GM21529 (cell line): Measurements from ENCODE around the gene SYT1.
A peak's percentile ranks its signal among the peaks of the same experiment; 100 is the strongest.
"Not testable (repeated sequence)": the region's sequence is repeated elsewhere in the genome, so short reads cannot be mapped to it uniquely, and the experiment has no call there.

ENCODE experiments used
- ATAC-seq: cut with Tn5 transposase; IDR thresholded peaks from one replicate; pipeline ENCODE4 v1.9.1; 2021; ENCODE audit not compliant: unreplicated experiment

Gene SYT1

DNA sequence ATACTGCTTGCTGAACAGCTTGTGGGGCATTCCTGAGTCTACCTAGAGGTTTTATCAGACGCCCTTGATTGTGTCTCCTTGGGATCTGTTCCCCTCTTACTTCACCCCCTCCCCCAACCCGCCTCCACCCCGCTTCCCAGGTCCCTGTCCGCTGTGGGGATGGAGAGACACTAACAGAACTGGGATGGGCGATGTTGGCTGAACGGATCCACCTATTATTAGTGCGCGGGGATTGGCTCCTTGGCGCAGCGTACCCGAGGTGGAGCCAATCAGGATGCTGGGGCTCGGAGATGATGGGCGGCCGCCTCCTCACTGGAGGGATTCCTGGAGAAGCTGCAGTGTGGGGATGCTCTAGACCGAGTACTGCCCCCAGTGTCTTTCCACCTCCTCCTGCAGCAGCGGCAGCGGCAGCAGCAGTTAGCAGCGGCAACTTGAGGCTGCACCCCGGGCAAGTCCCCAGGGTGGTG lies at the start of gene SYT1:
SYT1 (plus strand) TSS at position 372 of the 467 bp plus-strand sequence.
- ATAC-seq = peak; percentile 30

DNA sequence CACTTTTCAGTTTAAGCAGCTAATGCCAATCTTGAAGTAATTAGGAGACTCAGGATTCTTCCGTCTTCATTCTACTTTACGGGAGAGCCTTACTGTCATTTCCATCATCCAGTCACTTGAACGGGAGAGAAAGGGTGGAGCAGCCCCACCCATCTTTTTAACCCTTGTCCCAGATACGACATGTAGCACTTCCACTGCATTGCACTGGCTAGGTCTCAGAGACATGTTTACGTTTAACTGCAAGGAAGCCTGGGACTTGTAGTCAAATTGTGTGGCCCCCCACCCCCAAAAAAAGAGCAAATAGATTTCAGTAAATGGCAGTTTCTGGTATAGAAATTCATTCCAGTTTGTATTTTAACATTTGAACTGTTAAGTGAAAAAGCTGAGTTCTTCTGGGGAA lies 46.1 kb upstream of the SYT1 start:
- no peak for ATAC-seq

DNA sequence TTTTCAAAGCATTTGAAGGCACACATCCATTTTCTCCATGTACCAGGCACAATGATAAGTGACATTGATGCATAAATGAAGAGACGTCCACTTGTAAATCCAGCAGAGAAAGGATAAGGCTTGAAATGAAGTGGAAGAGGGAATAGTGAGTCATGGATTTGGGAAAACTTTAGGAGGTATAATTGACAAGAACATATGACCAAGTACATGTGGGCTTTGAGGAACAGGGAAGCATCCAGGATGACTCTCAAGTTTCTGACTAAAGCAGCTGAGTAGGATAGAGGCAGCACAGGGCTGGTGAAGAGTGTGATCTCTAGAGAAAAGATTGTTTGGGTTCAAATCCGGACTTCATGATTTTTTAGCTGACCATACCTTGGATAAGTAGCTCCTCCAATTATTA lies 43.6 kb upstream of the SYT1 start:
- no peak for ATAC-seq

DNA sequence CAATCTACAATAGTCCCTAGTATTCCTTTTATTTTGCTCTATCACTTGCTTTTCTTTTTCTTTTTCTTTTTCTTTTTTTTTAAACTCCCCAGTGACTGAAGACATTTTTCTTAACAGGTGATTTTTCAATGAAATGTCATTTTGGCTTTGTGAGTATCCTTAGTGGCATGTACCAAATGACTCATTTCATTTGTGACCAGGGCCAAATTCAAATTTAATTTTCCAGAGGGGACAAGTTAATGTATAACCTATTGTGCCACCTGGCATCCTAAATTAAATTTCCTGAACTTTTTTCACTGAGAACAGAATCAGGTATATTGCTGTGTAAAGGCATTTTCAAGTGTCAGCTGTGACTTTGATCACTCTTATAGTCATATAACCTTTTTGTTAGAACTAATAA lies 39.7 kb upstream of the SYT1 start:
- no peak for ATAC-seq

DNA sequence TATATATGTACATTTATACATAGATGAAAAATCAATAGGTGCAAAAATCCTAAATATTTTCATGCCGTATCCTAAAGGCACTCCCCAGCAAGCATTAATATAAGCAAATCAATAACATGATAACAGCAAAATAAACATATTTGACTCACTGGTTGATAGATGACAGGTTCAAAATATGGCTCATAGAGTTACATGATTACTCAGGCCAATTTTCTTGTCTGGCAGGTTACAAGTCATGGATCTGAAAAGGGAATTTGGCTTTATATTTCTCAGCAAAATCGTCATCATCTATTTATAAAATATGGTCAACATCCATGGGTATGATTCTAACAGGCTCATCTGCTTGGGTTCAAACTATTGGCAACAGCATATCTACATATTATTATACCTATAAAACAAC lies 34.9 kb upstream of the SYT1 start:
- no peak for ATAC-seq

DNA sequence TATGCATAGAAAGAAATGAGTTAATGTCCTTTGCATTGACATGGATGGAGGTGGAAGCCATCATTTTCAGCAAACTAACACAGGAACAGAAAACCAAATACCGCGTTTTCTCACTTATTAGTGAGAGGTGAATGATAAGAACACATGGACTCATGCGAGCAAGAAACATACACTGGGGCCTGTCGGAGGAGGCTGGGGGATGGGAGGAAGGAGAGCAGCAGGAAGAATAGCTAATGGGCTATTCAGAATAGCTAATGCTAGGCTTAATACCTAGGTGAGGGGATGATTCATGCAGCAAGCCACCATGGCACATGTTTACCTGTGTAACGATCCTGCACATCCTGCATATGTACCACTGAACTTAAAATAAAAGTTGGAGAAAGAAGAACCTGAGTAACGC lies 29.1 kb upstream of the SYT1 start:
- no peak for ATAC-seq

DNA sequence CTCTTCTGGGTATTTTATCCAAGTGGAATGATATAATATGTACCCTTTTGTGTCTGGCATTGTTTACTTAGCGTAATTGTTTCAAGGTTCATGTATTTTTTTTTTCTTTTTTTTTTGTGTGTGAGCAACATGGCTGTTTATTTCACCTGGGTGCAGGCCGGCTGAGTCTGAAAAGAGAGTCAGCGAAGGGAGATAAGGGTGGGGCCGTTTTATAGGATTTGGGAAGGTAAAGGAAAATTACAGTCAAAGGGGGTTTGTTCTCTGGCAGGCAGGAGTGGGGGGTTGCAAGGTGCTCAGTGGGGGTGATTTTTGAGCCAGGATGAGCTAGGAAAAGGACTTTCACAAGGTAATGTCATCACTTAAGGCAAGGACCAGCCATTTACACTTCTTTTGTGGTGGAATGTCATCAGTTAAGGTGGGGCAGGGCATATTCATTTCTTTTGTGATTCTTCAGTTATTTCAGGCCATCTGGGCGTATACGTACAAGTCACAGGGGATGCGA lies 24.0 kb upstream of the SYT1 start:
- ATAC-seq = not testable (repeated sequence)

DNA sequence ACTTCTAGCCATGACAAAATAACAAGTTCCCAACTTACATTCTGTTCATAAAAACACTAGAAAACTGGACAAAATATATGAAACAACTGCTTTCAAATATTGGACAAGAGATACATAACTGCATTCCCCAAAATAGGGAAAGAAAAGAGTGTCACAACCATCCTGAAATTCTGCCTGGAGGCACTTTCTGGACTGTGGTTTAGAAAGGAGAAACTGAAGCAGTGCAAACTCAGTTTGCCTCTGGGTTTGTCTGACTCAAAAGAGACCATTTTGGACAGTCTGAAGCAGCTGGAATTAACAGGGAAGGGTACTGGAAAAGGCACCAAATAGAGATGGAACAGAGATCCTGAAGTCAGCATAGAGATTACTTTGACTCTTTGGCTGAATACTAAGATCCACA lies 11.3 kb upstream of the SYT1 start:
- ATAC-seq = no peak

DNA sequence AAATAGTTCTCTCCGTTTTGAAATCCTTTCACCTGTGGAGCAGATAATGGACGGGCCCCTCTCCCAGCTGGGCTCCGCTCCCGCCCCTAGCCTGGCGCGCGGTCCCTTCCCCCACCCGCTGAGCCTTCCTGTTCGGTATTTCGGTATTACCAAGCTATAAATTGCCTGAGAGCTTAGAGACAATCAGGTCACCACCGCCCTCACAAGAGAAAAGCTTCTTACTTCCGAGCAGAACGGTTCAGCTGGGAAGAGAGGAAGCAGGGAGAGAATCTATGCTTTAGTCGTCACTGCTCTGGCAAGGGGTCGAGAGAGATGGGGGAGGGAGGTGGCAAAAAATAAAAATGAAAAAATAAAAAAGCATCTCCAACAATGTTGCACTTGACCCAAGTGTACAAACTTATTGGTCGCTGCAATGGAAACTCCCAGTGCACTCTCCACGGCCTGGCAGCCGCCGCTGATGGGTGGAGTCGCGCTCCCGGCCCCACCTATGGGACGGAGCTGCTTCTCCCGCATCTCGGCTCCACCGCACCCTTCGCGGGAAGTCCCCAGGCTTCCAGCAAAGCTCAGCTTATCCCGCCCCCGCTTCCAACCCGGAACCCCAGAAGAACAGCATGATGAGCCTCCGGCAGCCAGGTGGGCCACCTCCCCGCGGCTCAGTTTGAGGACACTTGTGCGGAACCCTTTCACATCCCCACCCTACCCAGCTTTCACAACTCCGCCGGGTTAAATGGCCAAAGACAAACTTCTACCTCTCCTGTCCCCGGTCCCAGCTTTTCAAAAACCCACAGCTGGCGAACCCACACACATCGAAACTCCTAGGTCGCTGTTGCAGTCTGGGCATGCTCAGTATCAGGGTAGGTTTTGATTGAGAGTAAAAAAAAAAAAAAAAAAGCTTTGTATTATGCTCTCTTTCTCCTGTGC lies 832 bp upstream of the SYT1 start:
- peak; percentile 65 for ATAC-seq

DNA sequence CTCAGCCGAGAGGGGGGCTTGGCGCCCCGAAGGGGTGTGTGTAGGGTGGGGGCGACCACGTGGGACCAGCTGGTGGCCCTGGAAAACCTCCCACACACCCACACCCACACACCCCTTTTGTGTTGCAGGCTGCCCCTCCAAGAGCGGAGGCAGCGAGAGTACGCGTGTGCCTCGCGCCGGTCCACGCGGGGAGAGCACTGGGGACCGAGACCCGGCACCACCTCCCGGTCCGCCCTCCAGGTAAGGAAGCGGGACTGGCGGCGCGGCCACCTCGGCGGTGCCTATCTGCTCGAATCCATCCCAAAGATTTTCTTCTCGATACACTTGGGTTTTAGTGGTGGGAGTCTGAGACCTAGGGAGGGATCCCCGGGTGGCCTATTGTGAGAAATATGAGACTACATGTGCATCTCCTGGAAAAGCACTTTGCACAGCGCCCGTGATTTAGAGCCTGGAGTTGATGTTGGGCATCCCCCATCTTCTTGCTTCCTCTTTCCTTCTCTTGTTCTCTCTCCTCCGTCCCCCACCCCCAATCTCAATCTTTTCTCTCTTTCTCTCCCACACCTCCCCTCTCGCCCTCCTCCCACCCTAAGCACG lies 393 bp downstream of the SYT1 start:
- ATAC-seq = peak; percentile 3

DNA sequence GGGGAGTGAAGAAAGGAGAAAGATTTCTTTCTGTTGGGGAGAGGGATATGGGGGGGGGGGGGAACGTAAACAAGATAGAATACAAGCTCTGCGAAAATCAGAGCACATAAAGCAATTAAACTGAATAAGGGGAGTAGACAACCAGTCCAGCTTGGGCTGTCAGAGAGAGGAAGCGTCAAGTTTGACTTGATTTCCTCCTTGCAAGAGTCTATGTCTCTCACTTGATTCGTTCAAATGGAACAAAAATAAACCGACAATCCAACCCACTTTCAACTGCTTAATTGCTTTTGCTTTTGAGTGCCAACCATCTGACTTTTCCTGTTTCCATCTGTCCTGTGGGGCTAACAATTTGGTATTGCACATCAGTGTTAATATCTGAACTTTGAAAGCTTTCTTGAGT lies 942 bp downstream of the SYT1 start:
- no peak for ATAC-seq

DNA sequence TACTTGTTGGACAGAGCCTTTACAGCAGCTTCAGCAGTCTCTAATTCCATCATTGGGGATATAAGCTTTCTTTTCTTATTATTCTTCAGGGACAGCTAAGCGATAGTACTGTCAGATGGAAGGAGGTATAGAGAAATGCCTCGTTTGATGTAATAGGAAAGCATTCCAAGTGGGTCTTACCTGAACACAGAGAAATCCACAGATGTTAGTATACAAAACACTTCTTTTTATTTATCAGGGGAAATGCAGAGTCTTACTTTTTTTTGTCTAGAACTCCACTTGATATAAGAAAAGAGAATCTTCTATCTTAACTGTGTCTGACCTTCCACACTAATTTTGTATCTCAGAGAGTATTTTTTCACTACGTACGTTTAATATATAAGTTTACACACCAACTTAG lies 1.9 kb downstream of the SYT1 start:
- no peak for ATAC-seq

DNA sequence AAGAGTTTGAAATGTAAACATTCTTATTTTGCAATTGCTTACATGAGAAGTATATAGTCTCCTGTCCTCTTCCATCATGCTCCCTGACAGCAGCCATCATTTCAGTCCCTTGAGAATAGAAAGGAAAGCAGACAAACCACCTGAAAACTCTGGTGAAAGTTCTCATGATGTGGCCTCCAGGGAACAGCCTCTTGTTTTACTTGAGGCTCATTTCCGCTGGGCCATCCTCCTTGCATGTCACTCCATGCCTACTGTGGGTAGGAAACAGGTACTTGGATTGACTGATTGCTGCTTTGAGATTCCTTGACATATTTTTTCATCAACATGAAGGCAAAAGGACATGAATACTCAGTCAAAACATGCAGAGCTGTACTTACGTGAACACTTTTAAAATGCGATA lies 6.0 kb downstream of the SYT1 start:
- no peak for ATAC-seq

DNA sequence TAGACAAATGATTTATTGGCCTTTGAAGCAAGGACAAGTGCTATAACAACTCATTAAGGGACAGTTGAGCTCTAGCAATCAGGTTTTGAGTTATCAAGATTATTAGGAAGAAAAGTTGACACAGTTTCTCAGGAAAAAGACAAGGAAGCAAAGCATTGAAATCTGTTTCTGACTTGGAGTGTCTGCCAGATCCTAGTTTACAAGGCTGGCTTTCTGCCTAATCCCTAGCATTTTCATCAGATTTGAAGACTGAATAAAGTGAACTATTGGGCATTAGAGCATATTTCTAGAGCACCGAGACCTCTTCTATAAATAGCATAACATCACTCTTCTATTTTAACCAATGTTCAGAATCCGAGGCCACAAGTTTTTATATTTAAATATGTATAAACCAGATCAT lies 7.0 kb downstream of the SYT1 start:
- ATAC-seq = no peak

DNA sequence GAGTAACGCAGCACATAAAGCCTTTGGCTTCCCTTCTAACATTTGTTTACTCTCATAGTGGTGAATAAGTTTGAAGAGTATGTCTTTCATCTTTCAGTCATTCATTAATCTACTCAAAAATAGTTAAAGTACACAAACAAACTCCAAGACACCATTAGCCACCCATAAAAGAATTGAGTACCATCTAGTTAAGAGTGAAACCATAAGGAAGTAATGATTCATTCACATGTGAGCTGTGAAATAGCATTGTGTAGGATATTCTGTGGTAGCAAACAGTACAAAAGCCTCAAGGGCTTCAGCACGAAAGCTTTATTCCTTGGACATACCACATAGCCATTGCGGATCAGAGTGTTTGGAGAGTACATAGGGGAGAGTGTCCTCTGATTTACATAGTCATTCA lies 13.9 kb downstream of the SYT1 start:
- no peak for ATAC-seq

DNA sequence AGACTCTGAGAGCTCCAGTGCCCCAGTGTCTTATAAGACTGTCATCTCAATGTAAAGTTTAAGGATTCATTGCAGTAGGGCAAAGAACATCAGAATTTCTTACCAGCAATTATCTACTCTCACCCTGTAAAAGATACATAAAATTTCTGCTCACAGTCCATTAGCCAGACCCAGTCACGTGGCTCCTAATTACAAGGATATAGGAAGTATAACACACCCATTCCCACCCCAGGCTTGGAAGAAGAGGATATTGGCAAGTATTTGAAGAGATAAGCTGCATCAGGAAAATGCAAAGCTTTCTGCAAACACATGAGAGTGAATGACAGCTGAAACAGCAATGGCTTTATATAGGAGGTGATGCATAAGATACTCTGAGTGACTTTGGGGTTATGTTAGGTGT lies 14.3 kb downstream of the SYT1 start:
- no peak for ATAC-seq

DNA sequence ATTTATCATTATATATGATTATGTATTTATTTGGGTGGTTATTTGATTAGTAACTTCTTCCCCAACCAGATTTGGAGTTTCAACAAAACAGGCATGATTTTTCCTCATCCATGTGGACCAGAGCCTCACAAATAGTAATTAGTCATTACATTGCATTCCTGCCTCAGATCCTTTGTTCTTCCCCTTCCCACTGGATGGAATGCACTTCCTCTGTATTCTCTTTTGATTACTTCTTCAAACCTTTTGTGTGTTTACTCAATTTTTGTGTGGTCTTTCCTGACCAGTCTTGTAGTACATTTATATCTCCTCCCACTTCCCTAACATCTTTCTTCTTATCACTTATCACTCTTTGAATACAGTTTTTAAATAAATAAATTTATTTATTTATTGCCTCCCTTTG lies 15.5 kb downstream of the SYT1 start:
- no peak for ATAC-seq

DNA sequence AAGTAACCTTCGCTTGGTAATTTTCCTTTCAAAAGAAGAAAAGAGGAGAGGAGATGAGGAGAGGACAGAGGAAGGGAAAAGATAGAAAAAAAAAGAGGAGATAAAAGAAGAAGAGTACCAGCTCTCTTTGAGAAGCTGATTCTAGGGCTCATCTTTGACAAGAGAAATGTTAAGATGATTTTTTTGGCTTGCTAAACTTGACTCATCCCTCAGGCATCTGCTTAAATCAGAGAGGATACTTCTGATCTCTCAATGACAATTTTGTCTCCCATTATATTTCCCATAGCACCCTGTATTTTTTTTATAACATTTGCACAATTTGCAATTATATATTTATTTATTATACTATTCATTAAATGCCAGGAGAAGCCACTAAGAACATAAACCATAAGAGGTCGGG lies 17.1 kb downstream of the SYT1 start:
- ATAC-seq = no peak

DNA sequence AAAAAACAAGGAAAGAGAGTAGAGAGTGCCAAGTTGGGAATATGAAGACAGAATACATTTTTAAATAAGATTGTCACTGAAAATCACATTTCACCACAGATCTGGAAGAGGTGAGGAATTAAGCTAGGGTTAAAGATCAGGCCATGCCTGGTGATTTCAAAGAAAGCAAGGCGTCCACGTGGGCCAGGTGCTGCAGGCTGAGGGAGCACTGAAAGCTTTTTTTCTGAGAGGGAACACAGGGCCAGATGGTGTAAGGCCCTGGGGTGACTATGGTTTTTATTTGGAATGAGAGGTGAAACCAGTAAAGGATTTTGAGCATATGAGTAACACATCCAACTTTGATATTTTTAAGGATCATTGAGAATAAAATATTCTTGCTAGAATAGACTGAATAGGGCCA lies 20.9 kb downstream of the SYT1 start:
- no peak for ATAC-seq

DNA sequence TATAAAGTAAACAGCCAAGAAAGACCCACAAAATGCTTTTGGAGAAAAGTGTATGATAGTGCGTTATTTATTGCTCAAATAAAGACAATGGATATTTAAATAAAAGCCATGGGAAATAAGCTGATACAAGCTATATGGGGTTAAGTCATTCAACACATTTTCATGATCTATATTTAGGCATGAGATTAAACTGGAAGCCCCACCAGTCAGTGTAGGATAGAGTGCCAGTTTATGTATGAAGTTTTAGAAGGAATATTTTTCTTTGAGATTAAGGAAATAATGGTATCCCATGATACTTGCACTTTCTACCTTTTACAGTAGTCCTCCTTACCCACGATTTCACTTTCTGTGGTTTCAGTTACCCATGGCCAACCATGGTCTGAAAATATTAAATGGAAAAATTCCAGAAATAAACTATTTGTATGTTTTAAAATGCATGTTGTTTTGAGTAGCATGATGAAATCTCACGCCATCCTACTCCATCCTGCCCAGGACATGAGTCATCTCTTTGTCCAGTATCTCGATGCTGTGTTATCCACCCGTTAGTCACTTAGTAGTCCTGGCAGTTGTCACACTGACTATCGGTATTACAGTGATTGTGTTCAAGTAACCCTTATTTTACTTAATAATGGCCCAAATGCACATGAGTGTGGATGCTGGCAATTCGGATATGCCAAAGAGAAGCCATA lies 22.3 kb downstream of the SYT1 start:
- no peak for ATAC-seq

DNA sequence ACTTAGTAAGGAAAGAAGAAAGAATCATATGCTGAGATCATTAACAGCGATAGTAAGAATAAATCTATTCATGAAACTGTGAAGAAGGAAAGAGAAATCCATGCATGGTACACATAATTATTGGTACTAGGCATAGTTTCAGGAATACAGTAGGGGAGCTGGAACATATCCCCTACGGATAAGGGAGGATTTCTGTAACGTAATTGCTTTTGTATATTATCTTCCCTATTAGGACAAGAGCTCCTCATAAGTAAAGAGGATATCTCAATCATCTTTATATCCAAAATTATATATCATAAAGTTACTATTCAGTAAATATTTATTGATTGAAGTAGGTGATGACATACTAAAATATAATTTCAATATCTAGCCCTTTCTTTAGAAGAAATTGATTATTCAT lies 22.9 kb downstream of the SYT1 start:
- no peak for ATAC-seq

DNA sequence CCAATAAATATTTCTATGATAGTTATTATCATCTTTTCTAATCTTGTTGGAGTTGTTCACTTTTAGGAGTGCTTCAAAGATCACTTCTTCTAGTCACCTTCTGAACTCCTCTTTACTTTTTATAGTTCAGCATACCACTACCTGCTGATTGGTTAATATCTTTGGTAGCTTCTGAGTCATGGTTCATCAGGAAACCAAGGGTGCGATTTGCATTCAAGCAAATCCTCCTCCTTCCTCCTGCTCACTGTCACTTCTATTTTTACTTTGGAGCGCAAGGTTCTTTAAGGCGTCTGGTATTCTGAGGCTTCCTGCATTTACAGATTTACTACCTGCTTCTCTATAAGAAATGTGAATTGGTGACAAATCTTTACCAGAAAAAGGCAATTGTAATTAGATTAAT lies 24.0 kb downstream of the SYT1 start:
- ATAC-seq = peak; percentile 93
